Ishikawa (cell line): ENCODE measurements around the gene ALDH5A1.

ENCODE experiments used
- CEBPB ChIP-seq: IDR thresholded peaks from 2 replicates; pipeline ENCODE4 v1.6.1; 2012
- CREB1 ChIP-seq: IDR thresholded peaks from 2 replicates; pipeline ENCODE4 v1.6.1; 2012; ENCODE audit warnings: low read depth
- EGR1 ChIP-seq: IDR thresholded peaks from 2 replicates; pipeline ENCODE4 v1.6.1; 2012
- EP300 ChIP-seq: IDR thresholded peaks from 2 replicates; pipeline ENCODE4 v1.6.1; 2012; ENCODE audit warnings: borderline replicate concordance
- FOXM1 ChIP-seq: IDR thresholded peaks from 2 replicates; pipeline ENCODE4 v1.6.1; 2012; ENCODE audit warnings: low read depth, borderline replicate concordance
- NFIC ChIP-seq: IDR thresholded peaks from 2 replicates; pipeline ENCODE4 v1.6.1; 2012
- RAD21 ChIP-seq: IDR thresholded peaks from 2 replicates; pipeline ENCODE4 v1.6.1; 2012; ENCODE audit warnings: low read depth
- TAF1 ChIP-seq: IDR thresholded peaks from 2 replicates; pipeline ENCODE4 v1.6.1; 2012; ENCODE audit warnings: low read depth, mild to moderate bottlenecking
- TCF12 ChIP-seq: IDR thresholded peaks from 2 replicates; pipeline ENCODE4 v1.6.1; 2012; ENCODE audit warnings: low read depth
- TEAD4 ChIP-seq: IDR thresholded peaks from 2 replicates; pipeline ENCODE4 v1.6.1; 2012
- YY1 ChIP-seq: IDR thresholded peaks from 2 replicates; pipeline ENCODE4 v1.6.1; 2012; ENCODE audit warnings: low read depth
- ZBTB7A ChIP-seq: IDR thresholded peaks from 2 replicates; pipeline ENCODE4 v1.6.1; 2012; ENCODE audit warnings: low read depth
- TF ChIP-seq, protein P1 (sequence below): IDR thresholded peaks from 2 replicates; pipeline ENCODE4 v1.6.1; 2012
- TF ChIP-seq, protein P2 (sequence below): IDR thresholded peaks from 2 replicates; pipeline ENCODE4 v1.6.1; 2012
- TF ChIP-seq, protein P3 (sequence below): IDR thresholded peaks from 2 replicates; pipeline ENCODE4 v1.6.1; 2012; ENCODE audit warnings: low read depth, mild to moderate bottlenecking

The ALDH5A1 gene

DNA sequence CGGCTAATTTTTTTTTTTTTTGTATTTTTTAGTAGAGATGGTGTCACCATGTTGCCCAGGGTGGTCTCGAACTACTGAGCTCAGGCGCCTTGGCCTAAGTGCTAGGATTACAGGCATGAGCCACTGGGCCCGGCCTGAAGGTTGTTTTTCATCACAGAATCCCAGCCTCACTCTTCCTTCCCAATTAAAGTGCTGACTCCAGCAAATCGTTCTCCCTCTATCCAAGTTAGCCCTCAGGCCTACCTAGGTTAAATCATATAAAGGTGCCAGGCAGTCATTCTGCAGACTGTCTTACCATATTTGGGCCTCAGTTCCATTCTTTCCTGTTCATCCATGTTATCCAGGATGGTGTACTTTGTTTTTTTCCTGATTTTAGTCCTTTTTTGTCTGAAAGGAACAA, 56.4 kb downstream of the ALDH5A1 start:
- TF ChIP-seq ZBTB7A (no peak), TAF1 (no peak), TCF12 (no peak), NFIC (no peak), FOXM1 (no peak), RAD21 (no peak), CREB1 (no peak), CEBPB (no peak), TEAD4 (no peak), YY1 (no peak), EGR1 (no peak), EP300 (no peak)
- TF ChIP-seq, protein P1, sequence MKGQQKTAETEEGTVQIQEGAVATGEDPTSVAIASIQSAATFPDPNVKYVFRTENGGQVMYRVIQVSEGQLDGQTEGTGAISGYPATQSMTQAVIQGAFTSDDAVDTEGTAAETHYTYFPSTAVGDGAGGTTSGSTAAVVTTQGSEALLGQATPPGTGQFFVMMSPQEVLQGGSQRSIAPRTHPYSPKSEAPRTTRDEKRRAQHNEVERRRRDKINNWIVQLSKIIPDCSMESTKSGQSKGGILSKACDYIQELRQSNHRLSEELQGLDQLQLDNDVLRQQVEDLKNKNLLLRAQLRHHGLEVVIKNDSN: no peak
- TF ChIP-seq, protein P2, sequence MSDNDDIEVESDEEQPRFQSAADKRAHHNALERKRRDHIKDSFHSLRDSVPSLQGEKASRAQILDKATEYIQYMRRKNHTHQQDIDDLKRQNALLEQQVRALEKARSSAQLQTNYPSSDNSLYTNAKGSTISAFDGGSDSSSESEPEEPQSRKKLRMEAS: no peak
- TF ChIP-seq, protein P3, sequence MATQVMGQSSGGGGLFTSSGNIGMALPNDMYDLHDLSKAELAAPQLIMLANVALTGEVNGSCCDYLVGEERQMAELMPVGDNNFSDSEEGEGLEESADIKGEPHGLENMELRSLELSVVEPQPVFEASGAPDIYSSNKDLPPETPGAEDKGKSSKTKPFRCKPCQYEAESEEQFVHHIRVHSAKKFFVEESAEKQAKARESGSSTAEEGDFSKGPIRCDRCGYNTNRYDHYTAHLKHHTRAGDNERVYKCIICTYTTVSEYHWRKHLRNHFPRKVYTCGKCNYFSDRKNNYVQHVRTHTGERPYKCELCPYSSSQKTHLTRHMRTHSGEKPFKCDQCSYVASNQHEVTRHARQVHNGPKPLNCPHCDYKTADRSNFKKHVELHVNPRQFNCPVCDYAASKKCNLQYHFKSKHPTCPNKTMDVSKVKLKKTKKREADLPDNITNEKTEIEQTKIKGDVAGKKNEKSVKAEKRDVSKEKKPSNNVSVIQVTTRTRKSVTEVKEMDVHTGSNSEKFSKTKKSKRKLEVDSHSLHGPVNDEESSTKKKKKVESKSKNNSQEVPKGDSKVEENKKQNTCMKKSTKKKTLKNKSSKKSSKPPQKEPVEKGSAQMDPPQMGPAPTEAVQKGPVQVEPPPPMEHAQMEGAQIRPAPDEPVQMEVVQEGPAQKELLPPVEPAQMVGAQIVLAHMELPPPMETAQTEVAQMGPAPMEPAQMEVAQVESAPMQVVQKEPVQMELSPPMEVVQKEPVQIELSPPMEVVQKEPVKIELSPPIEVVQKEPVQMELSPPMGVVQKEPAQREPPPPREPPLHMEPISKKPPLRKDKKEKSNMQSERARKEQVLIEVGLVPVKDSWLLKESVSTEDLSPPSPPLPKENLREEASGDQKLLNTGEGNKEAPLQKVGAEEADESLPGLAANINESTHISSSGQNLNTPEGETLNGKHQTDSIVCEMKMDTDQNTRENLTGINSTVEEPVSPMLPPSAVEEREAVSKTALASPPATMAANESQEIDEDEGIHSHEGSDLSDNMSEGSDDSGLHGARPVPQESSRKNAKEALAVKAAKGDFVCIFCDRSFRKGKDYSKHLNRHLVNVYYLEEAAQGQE: no peak

DNA sequence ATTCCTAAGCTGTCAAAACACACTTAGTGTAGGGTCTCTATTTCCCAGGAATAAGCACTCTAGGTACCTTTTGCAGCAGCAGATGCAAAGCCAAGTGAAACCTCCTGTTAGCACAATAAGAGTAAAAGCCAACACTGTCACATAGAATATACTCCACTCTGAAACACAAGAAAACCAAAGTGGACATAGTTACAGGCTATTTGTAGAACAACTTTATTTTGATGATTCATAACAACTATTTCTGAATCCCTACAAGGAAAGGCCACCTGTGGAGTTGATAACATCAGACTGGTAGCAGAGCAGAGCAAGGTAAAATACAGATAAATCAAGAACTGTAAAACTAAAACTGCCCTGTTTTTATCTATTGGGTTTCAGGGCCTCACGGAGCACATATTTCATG, 59.7 kb downstream of the ALDH5A1 start:
- TF ChIP-seq, protein P1: no peak
- TF ChIP-seq NFIC (no peak), FOXM1 (no peak), TCF12 (no peak), EP300 (no peak), TAF1 (no peak), CREB1 (no peak), TEAD4 (no peak), ZBTB7A (no peak), RAD21 (no peak), YY1 (no peak)

DNA sequence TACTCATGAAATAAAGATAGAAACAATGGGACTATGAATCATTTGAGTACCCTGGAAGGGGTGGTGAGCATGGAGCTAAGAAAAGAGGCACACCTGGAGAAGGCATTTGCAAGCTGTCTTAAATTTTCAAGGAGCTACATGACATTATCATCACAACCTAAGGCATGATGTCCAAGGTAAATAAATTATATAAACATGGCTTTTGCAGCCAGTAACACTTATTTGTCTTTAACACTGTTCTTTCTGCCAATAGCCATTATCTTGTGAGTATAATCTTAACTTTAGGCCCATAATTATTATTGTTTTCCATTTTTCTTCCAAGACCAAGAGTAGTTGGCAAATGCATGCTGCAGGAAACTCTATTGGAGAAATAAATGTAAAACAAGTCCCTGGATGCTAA, 63.7 kb downstream of the ALDH5A1 start:
- TF ChIP-seq, protein P3: no peak
- TF ChIP-seq TEAD4 (no peak), NFIC (no peak), EP300 (no peak), RAD21 (no peak), EGR1 (no peak), FOXM1 (no peak)
- TF ChIP-seq, protein P2: no peak

DNA sequence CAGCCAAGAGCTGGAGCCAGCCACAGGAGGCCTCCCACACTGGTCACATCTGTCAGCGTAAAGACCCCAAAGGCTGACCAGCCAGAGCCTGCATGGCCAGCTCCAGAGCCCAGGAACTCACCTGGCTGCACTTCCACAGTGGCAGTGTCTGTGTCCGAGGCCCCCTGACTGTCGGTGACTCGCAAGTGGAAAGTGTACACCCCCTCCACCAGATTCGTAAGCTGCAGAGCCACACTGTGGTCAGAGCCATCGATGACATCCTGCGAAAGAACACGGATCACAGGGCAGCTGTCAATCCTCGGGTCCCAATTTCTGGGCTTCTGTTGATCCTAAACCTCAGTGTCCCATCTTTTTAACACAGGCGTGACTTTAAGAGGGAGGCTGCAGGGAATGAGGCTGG, 69.3 kb downstream of the ALDH5A1 start:
- TF ChIP-seq EP300: no peak
- no peak for TF ChIP-seq YY1
- TF ChIP-seq TEAD4: no peak
- TF ChIP-seq, protein P1: no peak
- TF ChIP-seq EGR1: no peak
- TF ChIP-seq NFIC: no peak
- no peak for TF ChIP-seq TAF1
- TF ChIP-seq CREB1: no peak
- no peak for TF ChIP-seq RAD21
- TF ChIP-seq, protein P2: no peak
- no peak for TF ChIP-seq TCF12
- no peak for TF ChIP-seq CEBPB

DNA sequence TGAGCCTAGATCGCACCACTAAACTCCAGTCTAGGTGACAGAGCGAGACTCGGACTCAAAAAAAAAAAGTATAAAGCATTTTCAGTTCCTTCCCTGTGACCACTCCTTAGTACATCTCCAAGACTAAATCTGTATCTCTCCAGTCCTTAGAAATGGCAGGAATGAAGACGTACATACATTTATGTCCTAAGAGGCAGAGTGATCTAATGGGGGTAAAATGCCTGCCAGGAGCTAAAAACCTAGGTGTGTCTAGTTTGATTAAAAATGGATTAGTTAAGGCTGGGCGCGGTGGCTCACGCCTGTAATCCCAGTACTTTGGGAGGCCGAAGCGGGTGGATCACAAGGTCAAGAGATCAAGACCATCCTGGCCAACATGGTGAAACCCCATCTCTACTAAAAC, 70.4 kb downstream of the ALDH5A1 start:
- TF ChIP-seq EP300 (no peak), CEBPB (no peak), TCF12 (no peak), YY1 (no peak), TAF1 (no peak), NFIC (no peak), FOXM1 (no peak), EGR1 (no peak), CREB1 (no peak), RAD21 (no peak), TEAD4 (no peak), ZBTB7A (no peak)
- TF ChIP-seq, protein P1: no peak
- TF ChIP-seq, protein P2: no peak
- TF ChIP-seq, protein P3: no peak
